ENCODE results near the gene HOXB7.

HOXB7 gene

GRCh38 chr17:48606892-48607614 lies 3.8 kb downstream of the HOXB7 start:
- DNase-seq: no peak

GRCh38 chr17:48605991-48606891 lies 4.6 kb downstream of the HOXB7 start:
- DNase-seq: no peak

GRCh38 chr17:48605409-48605919 lies 5.4 kb downstream of the HOXB7 start:
- no peak for DNase-seq

- DNase-seq: no peak
Measured at GRCh38 chr17:48604770-48605329, 6.0 kb downstream of the HOXB7 start, which contains the start of gene HOXB6. HOXB6 (minus strand) TSS chr17:48604986; CDS start chr17:48598150, 6,836 bp downstream.

- DNase-seq: no peak
Measured at GRCh38 chr17:48603959-48604769, 6.7 kb downstream of the HOXB7 start.

- no peak for DNase-seq
Measured at GRCh38 chr17:48601539-48602425, 9.0 kb downstream of the HOXB7 start.

- no peak for DNase-seq
Measured at GRCh38 chr17:48601207-48601538, 9.6 kb downstream of the HOXB7 start.

- no peak for DNase-seq
Measured at GRCh38 chr17:48600244-48601098, 10.3 kb downstream of the HOXB7 start.

GRCh38 chr17:48599354-48599753 lies 11.5 kb downstream of the HOXB7 start:
- no peak for DNase-seq

- no peak for DNase-seq
Measured at GRCh38 chr17:48598736-48599135, 12.1 kb downstream of the HOXB7 start.

- DNase-seq: peak; percentile 50
Measured at GRCh38 chr17:48597778-48598631, 12.8 kb downstream of the HOXB7 start.

- DNase-seq: no peak
Measured at GRCh38 chr17:48597528-48597777, 13.4 kb downstream of the HOXB7 start.

- DNase-seq: no peak
Measured at GRCh38 chr17:48596735-48597527, 13.9 kb downstream of the HOXB7 start.

- DNase-seq: no peak
Measured at GRCh38 chr17:48596000-48596734, 14.7 kb downstream of the HOXB7 start.

GRCh38 chr17:48595278-48595999 lies 15.4 kb downstream of the HOXB7 start:
- DNase-seq: no peak

GRCh38 chr17:48594538-48595277 lies 16.1 kb downstream of the HOXB7 start:
- DNase-seq: no peak

Data from CD4-positive, alpha-beta T cell treated with Interleukin-21 for 1 hour (primary cell).